B cell (primary cell): ENCODE measurements around the gene MAD2L2.

ENCODE experiments used
- EZH2 ChIP-seq: IDR thresholded peaks from 2 replicates; pipeline ENCODE4 v1.6.1; 2012; ENCODE audit warnings: borderline replicate concordance, low read depth, mild to moderate bottlenecking, moderate library complexity, low read length; ENCODE audit not compliant: insufficient read depth, poor library complexity, severe bottlenecking
- TF ChIP-seq, protein P1 (sequence below): fragments of 200-600 bp; IDR thresholded peaks from one replicate; pipeline ENCODE4 v1.8.0; 2022; ENCODE audit warnings: antibody characterized with exemption, mild to moderate bottlenecking

DNA sequence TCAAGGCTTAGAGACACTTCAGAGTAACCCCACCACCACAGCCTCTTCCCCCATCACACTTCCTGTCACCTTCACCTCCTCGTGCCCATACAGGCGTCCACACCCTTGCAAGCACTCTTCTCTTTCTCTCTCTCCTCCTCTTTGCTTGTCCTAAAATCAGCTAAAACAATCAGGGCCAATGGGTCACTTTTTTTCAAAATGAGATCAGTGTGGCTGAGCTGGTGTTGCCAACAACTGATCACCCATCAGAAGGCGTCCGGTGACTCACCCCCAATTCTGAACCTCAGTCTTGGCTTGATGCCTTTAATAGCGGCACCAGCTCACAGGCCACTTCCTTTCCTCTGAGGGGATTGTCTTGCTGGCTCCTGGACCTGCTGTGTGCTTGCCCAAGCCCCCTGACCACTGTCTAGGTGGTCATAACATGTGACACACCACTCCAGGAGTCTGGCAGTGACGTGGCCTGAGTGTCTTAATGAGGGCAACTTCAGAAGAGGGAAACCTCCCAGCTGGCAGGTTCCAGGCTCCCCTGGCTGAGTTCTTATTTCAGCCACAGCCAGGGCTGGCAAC lies 12.2 kb upstream of the MAD2L2 start:
- TF ChIP-seq, protein P1, sequence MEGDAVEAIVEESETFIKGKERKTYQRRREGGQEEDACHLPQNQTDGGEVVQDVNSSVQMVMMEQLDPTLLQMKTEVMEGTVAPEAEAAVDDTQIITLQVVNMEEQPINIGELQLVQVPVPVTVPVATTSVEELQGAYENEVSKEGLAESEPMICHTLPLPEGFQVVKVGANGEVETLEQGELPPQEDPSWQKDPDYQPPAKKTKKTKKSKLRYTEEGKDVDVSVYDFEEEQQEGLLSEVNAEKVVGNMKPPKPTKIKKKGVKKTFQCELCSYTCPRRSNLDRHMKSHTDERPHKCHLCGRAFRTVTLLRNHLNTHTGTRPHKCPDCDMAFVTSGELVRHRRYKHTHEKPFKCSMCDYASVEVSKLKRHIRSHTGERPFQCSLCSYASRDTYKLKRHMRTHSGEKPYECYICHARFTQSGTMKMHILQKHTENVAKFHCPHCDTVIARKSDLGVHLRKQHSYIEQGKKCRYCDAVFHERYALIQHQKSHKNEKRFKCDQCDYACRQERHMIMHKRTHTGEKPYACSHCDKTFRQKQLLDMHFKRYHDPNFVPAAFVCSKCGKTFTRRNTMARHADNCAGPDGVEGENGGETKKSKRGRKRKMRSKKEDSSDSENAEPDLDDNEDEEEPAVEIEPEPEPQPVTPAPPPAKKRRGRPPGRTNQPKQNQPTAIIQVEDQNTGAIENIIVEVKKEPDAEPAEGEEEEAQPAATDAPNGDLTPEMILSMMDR, result no peak
- no peak for TF ChIP-seq EZH2
